Heart left ventricle (tissue), 16 donors: ENCODE measurements around the gene MED15. TPM values are rescaled to one million over a fixed set of nuclear protein-coding genes. Genes with fewer than 3 reads are reported as not detected.

ENCODE experiments used
- ATAC-seq, 4 donors: fragments of 200-7000 bp; cut with Tn5 transposase; one replicate each; pipeline ENCODE4 v1.9.1; 2020 to 2022; ENCODE audit warnings: moderate library complexity in 4 of 4, mild to moderate bottlenecking in 3 of 4, moderate number of reproducible peaks in 1 of 4
- DNase-seq, 5 donors: peaks; one replicate each; pipeline ENCODE4 v3.0.0-alpha.2; 2020
- H3K27ac ChIP-seq, 12 donors: fragments of 200-600 bp; sonication (generic) in 4 of 12; one replicate each; pipeline versions ENCODE4 v1.5.0 to v1.8.0; 2016 to 2022; ENCODE audit warnings: mild to moderate bottlenecking in 2 of 12
- H3K27me3 ChIP-seq, 9 donors: fragments of 200-600 bp; sonication (generic) in 2 of 9; one replicate each; pipeline versions ENCODE4 v1.5.1 to v1.8.0; 2016 to 2022; ENCODE audit warnings: mild to moderate bottlenecking in 3 of 9
- H3K36me3 ChIP-seq, 9 donors: fragments of 200-600 bp; sonication (generic) in 2 of 9; one replicate each; pipeline versions ENCODE4 v1.5.0 to v1.8.0; 2018 to 2022; ENCODE audit warnings: mild to moderate bottlenecking in 2 of 9
- H3K4me1 ChIP-seq, 12 donors: fragments of 200-600 bp; sonication (generic) in 4 of 12; one replicate each; pipeline versions ENCODE4 v1.5.0 to v1.8.0; 2016 to 2022; ENCODE audit warnings: mild to moderate bottlenecking in 3 of 12
- H3K4me3 ChIP-seq, 12 donors: fragments of 200-600 bp; sonication (generic) in 4 of 12; one replicate each; pipeline versions ENCODE4 v1.5.0 to v1.8.0; 2017 to 2022; ENCODE audit warnings: mild to moderate bottlenecking in 9 of 12, moderate library complexity in 4 of 12
- H3K9me3 ChIP-seq, 12 donors: fragments of 200-600 bp; sonication (generic) in 4 of 12; one replicate each; pipeline versions ENCODE4 v1.5.0 to v1.8.0; 2016 to 2022; ENCODE audit warnings: mild to moderate bottlenecking in 1 of 12
- POLR2A ChIP-seq, 2 donors: fragments of 450-650 bp; IDR thresholded peaks; one replicate each; pipeline ENCODE4 v1.6.1; 2017; ENCODE audit warnings: antibody characterized with exemption in 2 of 2, mild to moderate bottlenecking in 2 of 2, moderate library complexity in 2 of 2
- WGBS, 4 donors: extraction: QIAGEN DNeasy Blood & Tissue Kit in 2 of 4; methylation state at CpG; one replicate each; pipeline versions ENCODE4 v1.1.5 to v1.1.7; 2013 to 2018; 5-methylcytosine and 5-hydroxymethylcytosine counted together
- intact Hi-C, 10 donors: fragments of 100-400 bp; cut with DNase I; formaldehyde crosslinking; loops; one replicate each; pipeline versions ENCODE4 v1.11.1 to v1.14.2; 2022
- polyA plus RNA-seq, 2 donors: library from polyadenylated mRNA; stranded (reverse); fragments of 200-250 nt; gene quantifications; one replicate each; pipeline ENCODE4 v1.2.3, GENCODE V29; 2013
- total RNA-seq, 9 donors: library from RNA; depleted of rRNA in 2 of 9; stranded (reverse); fragments of >200 nt in 2 of 9; fragmentation: NEBNext Ultra II Directional in 3 of 9; extraction: Animal tissue kit (Norgen Biotek cat#: 25700) in 3 of 9; gene quantifications; one replicate each; pipeline versions ENCODE4 v1.1.0 to v1.2.4, GENCODE V29; 2016 to 2023
- TF ChIP-seq, protein P1 (sequence below), 12 donors: fragments of 200-600 bp; sonication (generic) in 4 of 12; IDR thresholded peaks; one replicate each; pipeline versions ENCODE4 v1.5.0 to v1.8.0; 2018 to 2022; ENCODE audit warnings: antibody characterized with exemption in 12 of 12, mild to moderate bottlenecking in 5 of 12
- donor health status: ischemic (EF 13 %, LVEDD 7.1; RV severe dilation, severe dysfunction).
- donor health status: healthy with polysubstance abuse.
- donor health status: DM: no; HTN: yes; CAD: no.
- donor health status: DM: no; HTN: no; CAD: no.
- donor health status: ischemic (EF 25% LVEDD 6.9; RV normal size, moderate dysfunction).
- donor health status: ischemic (EF 25% LVEDD 5.7; RV mildly dilated, moderate dysfunction).
- donor health status: healthy.
- donor health status: DM: yes; HTN: yes; CAD: no.
- donor health status: ischemic (EF 35%, LVEDD 5.7; RV mildly dilated, moderate dysfunction).
- donor health status: nonischemic (EF 11% LVEDD 7.7; RV severe dilation, severe dysfunction).
- donor health status: DM: yes; HTN: yes; CAD: no.
- donor health status: PGD.
- donor health status: ischemic (EF 29% LVEDD 5.4; RV normal size, mild dysfunction).
- donor health status: nonischemic (EF 23%, LVEDD 6.1; RV moderate dilation, normal function).

Gene MED15
- total and polyA plus RNA-seq, 11 donors: 27.9 to 78.3 (median 43.0) TPM

DNA sequence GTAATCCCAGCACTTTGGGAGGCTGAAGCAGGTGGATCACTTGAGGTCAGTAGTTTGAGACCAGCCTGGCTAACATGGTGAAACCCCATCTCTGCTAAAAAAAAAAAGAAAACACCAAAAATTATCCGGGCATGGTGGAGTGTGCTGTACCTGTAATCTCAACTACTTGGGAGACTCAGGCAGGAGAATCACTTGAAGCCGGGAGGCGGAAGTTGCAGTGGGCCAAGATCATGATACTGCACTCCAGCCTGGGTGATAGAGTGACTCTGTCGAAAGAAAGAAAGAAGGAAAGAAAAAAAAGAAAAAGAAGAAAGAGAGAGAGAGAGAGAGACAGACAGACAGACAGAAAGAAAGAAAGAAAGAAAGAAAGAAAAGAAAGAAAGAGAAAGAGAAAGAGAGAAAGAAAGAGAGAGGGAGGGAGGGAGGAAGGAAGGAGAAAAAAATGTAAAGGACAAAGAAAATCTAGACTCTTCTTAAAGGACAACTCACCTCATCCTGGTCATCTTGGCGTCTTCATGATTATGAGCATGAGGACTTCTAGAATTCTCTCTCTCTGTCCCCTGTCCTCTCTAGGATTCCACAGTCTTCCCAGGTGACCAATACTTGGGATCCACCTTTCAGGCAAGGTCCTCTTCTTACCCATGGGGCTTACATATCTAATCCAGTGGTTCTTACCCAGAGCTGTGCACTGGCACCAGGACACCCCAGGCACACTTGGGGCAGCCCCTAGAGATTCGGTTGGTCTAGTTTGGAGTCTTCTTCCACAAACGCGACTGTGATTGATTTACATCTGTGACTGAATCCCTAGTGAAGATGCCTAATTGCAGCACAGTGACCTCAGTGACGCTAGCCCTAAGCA, 120.9 kb downstream of the MED15 start:
- Histone ChIP-seq H3K9me3 (no peaks in the 10 kb centered on the region), H3K36me3 (no peaks in the 10 kb centered on the region), H3K27ac (no peak overlapping the region), H3K4me1 (no peaks in the 10 kb centered on the region), H3K27me3 (no peaks in the 10 kb centered on the region), H3K4me3 (no peak overlapping the region)
- TF ChIP-seq, protein P1, sequence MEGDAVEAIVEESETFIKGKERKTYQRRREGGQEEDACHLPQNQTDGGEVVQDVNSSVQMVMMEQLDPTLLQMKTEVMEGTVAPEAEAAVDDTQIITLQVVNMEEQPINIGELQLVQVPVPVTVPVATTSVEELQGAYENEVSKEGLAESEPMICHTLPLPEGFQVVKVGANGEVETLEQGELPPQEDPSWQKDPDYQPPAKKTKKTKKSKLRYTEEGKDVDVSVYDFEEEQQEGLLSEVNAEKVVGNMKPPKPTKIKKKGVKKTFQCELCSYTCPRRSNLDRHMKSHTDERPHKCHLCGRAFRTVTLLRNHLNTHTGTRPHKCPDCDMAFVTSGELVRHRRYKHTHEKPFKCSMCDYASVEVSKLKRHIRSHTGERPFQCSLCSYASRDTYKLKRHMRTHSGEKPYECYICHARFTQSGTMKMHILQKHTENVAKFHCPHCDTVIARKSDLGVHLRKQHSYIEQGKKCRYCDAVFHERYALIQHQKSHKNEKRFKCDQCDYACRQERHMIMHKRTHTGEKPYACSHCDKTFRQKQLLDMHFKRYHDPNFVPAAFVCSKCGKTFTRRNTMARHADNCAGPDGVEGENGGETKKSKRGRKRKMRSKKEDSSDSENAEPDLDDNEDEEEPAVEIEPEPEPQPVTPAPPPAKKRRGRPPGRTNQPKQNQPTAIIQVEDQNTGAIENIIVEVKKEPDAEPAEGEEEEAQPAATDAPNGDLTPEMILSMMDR (IDR thresholded peaks at IDR 0.05): no peak
- no peak for TF ChIP-seq POLR2A (IDR thresholded peaks at IDR 0.05)
- ATAC-seq: no peak
- no peak for DNase-seq
- WGBS, 4 donors: 79 to 88% (median 85%) methylated on average over 9 of the region's 9 CpGs
- intact Hi-C loops: loop anchor here in 1 of 10 donors (10.0 kb wide), 1 partner anchor 64 kb away; no protein-coding TSS in a partner anchor

DNA sequence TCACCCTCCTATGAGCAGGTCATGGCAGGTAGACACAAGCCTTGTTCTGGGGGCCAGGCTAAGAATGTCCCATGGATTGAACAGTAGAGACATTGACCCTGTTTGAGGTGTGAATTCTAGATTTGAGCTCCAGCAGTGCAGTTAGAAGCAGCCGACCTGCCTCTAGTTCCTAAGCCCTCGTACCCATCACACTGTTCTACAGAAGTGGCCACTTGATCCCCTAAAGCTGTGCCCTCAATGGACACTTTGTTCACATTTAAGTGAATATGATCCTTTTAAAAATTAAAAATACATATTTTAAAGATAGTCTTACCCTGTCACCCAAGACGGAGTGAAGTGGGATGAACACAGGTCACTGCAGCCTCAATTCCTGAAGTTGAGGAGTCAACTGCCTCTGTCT, 122.0 kb downstream of the MED15 start:
- no peak overlapping the region for H3K4me3 ChIP-seq
- 88 to 92% (median 91%) methylated on average over 3 of the region's 3 CpGs for WGBS, 4 donors
- no peaks in the 10 kb centered on the region for H3K36me3 ChIP-seq
- no peaks in the 10 kb centered on the region for H3K4me1 ChIP-seq
- no peak for TF ChIP-seq POLR2A (IDR thresholded peaks at IDR 0.05)
- TF ChIP-seq, protein P1 (IDR thresholded peaks at IDR 0.05): no peak
- DNase-seq (no peak), ATAC-seq (no peak)
- H3K9me3 ChIP-seq: no peaks in the 10 kb centered on the region
- no peak overlapping the region for H3K27ac ChIP-seq
- intact Hi-C loops: loop anchor here in 1 of 10 donors (10.0 kb wide), 1 partner anchor 65 kb away; no protein-coding TSS in a partner anchor
- H3K27me3 ChIP-seq: no peaks in the 10 kb centered on the region

DNA sequence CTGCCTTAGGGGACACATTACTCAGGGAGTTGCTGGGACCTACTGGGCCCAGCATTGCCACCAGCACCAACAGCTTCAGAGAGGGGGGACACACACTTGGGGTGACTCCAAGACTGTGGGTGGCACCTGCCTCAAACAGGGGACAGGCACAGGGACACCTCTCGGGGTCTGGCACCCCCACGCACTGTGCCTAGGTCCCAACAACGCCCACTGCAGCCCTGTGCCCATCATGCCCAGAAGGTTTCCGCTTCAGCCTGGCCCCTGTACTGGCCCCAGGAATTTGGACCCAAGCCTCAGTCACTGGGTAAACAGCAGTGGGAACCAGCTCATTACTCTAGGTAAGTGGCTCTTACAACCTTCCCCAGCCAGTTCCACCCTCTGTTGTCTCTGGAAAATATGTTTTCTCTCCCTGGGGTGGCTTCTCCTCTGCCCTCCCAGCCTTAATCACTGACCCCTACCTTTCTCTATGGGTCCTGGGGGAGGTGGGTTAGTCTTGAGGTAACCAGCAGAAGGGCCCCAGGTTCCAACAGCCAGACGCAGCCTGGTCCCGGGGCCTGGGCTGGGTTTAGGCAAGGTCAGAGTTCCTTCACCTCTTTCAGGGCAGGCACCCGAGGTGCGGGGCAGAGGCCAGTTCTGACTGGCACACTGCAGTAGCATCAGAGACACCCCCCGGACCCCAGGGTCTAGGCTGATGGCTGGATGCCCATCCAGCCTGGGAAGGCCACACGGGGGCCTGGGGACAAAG, 123.6 kb downstream of the MED15 start:
- no peak for TF ChIP-seq POLR2A (IDR thresholded peaks at IDR 0.05)
- TF ChIP-seq, protein P1 (IDR thresholded peaks at IDR 0.05): no peak
- 81 to 93% (median 89%) methylated on average over 8 to 10 of the region's 10 CpGs for WGBS, 4 donors
- H3K4me3 ChIP-seq: no peak overlapping the region
- no peaks in the 10 kb centered on the region for H3K36me3 ChIP-seq
- no peaks in the 10 kb centered on the region for H3K9me3 ChIP-seq
- no peak overlapping the region for H3K27ac ChIP-seq
- intact Hi-C loops: loop anchor here in 1 of 10 donors (10.0 kb wide), 1 partner anchor 64 kb away; no protein-coding TSS in a partner anchor
- DNase-seq (no peak), ATAC-seq (no peak)
- peaks cover 0 to 7% (median 0%) of the 10 kb centered on the region in 9 donors for H3K27me3 ChIP-seq
- H3K4me1 ChIP-seq: no peaks in the 10 kb centered on the region

DNA sequence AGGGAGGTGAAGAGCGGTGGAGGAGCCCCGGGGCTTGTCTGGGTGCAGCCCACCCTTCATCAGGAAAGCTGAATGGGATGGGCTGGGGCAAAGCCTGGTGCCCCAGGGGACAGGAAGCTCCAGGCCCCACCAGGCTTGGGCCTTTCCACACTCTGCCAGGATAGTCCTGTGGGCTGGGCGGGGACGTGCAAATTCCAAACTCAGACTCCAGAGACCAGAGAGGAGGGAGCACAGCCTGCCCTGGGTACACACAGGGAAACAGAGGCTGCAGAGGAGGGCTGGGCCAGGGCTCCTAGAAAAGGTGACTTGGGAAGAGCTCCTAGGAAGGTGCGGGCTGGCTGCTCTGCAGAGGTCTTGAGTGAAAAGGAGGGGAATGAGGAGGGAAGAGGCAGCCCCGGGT, 124.7 kb downstream of the MED15 start:
- WGBS, 4 donors: 80 to 88% (median 84%) methylated on average over 6 of the region's 6 CpGs
- ATAC-seq: no peak
- H3K27me3 ChIP-seq: peaks cover 0 to 8% (median 0%) of the 10 kb centered on the region in 9 donors
- H3K4me1 ChIP-seq: no peaks in the 10 kb centered on the region
- no peaks in the 10 kb centered on the region for H3K9me3 ChIP-seq
- H3K36me3 ChIP-seq: no peaks in the 10 kb centered on the region
- intact Hi-C loops: loop anchor here in 1 of 10 donors (10.0 kb wide), 1 partner anchor 63 kb away; no protein-coding TSS in a partner anchor
- H3K27ac ChIP-seq: no peak overlapping the region
- no peak overlapping the region for H3K4me3 ChIP-seq
- no peak for TF ChIP-seq POLR2A (IDR thresholded peaks at IDR 0.05)
- TF ChIP-seq, protein P1 (IDR thresholded peaks at IDR 0.05): no peak
- DNase-seq: no peak
